Ovary (tissue), 3 donors: ENCODE data around the gene NOM1.

Experiments used
- CTCF ChIP-seq, 3 donors: fragments of 450-650 bp in 2 of 3; fragments of 200-600 bp in 1 of 3; IDR thresholded peaks; one replicate each; pipeline versions ENCODE4 v1.5.1 to v1.8.0; 2016 to 2022; ENCODE audit warnings: antibody characterized with exemption in 3 of 3, mild to moderate bottlenecking in 1 of 3
- EP300 ChIP-seq: sonication (generic); formaldehyde crosslinking; IDR thresholded peaks from one replicate; pipeline ENCODE4 v1.6.1; 2017; ENCODE audit warnings: antibody characterized with exemption
- donor health status: DM: no; HTN: no; CAD: no.

GRCh38 chr7:156927571-156928405 is 21.7 kb upstream of the NOM1 start:
- TF ChIP-seq CTCF (IDR thresholded peaks at IDR 0.05) (no peak), EP300 (no peak)
